Measurements from ENCODE around the gene CAMK2B. TPM values are rescaled to one million over a fixed set of nuclear protein-coding genes. Genes with fewer than 3 reads are reported as not detected.

CAMK2B gene
- total RNA-seq, 1 donor from 2014 or later = 0.23 TPM

DNA sequence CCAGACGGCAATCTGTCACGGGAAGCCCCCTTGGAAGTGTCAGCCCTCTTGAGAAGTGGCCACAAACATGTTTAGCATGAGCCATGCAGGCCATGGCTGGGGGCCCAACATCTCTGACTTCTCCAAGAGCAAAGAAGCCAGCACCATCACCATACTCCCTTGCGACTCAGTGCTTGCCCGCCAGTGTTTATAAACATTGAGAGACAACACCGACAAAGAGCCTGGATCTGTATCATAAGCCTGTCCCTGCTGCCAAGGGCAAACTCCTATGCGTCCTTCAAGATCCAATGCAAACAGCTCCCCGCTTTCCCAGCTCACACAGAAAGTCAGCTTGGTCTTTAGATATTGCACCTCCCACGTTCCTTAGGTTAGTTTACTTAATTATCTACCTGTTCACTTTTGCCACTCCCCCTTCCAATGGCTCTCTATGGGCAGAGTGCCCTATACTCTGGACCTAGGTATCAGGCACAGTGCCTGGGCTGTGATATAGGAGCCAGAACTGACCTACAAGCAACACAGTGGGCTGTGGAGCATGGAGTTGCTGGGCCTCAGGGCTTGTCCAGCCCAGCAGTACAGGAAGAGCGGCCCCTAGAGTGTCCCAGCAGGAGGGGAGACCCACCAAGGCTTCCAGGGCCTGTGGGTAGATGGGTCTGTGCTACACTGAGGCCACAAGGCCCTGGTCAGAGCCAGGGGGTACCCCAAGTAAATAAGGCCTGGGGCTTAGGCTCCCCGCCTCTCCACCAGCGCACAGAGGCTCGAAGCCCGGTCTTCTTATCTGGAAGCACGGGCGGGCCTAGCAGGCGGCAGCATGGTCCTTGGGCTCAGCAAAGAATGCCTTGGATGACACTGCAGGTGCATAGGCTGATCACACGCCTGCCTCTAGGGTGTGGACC is 37.7 kb downstream of the CAMK2B start:
- DNase-seq (ENCODE audit: low spot score) = no peak

DNA sequence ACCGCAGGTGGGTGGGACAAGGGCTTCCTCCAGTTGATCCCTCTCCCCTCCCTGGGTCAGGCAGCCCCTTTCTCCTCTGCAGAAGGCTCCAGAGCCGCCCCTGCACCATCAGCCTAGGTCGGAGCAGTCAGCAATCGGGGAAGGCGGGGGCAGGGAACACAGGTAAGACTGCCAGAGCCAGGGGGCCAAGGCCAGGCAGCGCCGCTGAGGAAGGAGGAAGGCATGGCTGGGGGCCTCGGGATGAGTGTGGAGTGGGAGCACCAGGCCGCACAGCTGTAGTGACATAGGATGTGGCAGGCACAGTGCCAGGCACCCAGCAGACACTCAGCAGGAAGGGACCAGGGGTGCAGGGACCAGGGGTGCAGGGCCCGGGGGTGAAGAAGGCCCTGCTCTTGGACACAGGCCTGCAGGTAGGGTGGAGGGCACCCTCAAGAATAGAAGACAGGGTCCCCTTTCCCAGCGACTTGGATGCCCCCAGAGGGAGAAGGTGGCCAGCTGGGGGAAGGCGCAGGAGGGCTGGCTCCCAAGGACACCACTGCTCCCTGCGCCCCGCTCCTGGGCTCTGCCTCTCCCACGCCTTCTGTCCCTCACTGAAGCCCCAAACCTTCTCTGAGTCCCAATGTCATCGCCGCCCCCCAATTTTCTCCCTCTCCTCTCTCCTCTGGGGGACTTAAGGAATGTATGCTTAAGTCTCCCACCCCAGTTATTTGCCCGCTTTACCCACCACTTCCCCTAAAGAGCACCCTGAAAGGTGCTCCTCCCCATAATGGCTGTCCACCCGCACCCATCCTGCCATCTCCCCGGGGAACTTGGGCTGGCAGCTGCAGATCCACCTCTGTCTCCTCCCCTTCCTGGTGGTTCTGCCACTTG is 38.5 kb downstream of the CAMK2B start:
- no peak for DNase-seq (ENCODE audit: low spot score)

DNA sequence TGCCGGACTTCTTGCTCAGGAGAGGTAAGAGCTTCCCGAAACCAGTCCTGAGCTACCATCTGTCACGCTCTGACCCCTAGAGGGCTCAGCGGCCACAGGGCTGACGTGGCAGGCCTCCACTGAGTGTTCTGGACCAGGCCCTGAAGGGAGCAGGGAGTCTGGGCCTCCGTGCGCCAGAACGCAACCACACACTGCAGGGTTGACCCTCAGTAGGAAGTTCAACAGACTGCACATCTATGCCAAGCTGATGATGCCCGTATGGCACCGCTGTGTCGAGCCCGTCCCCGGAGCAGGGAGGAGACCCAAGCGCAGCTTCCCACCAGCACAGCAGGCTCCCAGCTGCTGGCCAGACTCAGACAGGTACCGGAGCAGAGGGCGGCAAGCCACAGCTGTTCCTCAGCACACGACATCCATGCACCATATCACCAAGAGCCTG is 39.2 kb downstream of the CAMK2B start:
- DNase-seq (ENCODE audit: low spot score) = no peak

DNA sequence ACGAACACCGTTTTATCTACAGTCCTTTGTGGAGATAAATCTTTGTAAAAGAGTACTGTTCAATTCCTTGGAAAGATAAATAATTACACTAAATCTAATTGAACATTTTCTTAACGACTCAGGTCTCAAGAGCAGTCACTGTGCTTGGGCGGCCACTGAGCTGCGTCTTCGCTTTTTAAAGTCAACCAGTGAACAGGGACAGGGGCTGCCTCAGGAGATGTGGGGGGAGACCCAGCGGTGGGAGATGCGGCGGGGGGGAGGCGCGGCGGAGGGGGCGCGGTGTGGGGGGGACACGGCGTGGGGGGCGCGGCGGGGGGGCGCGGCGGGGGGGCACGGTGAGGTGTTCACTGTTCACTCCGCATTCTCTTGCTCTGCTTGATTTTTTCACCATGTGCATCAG is 39.8 kb downstream of the CAMK2B start:
- no peak for DNase-seq (ENCODE audit: low spot score)

DNA sequence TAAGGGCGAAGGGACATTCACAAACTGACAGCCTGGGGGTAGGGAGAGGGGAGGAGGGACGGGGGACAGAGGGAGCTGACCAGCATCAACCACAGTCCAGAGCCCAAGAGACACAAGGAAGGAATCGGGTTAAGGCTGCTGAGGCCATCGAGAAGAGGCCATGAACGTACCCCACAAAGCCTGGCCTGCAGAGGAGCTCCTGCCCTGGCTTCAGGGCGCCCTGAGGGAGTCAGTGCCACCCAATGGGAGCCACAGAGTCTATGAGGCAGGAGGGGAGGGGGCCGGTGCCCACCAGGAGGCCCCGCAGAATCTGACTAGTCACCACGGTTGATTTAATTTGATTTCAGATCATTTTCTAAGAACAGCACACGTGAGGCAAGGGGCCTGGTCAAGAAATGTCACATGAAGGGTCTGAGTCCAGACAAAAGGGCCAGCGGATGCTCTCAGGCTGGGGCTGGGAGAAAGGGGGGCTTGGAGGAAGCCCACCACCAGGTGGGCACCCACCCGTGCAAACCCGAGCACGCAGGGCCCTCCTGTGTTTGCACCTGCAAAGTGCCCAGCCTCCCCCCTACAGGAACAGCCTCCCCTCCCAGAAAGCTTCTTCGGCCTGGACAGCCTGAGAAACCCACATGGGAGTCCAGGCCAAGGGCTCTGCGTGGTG is 40.4 kb downstream of the CAMK2B start:
- no peak for DNase-seq (ENCODE audit: low spot score)

DNA sequence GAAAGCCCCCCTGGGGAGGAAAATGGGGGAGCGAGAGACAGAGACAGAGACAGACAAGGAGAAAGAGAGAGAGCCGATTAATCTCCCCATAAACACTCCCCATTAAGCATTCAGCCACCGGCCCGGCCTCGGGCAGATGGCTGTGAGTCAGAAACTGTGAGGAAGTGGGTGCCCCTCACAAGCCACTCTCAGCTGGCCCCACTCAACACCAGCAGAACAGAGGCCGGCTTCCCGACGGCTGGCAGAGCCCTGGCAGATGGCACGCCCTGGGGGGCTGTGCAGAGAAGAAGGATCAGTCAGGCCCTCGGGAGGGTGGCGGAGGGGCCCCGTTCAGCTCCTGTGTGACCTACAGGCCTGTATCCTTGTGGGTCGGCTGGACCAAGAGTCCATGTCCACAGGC is 41.2 kb downstream of the CAMK2B start:
- no peak for DNase-seq (ENCODE audit: low spot score)

DNA sequence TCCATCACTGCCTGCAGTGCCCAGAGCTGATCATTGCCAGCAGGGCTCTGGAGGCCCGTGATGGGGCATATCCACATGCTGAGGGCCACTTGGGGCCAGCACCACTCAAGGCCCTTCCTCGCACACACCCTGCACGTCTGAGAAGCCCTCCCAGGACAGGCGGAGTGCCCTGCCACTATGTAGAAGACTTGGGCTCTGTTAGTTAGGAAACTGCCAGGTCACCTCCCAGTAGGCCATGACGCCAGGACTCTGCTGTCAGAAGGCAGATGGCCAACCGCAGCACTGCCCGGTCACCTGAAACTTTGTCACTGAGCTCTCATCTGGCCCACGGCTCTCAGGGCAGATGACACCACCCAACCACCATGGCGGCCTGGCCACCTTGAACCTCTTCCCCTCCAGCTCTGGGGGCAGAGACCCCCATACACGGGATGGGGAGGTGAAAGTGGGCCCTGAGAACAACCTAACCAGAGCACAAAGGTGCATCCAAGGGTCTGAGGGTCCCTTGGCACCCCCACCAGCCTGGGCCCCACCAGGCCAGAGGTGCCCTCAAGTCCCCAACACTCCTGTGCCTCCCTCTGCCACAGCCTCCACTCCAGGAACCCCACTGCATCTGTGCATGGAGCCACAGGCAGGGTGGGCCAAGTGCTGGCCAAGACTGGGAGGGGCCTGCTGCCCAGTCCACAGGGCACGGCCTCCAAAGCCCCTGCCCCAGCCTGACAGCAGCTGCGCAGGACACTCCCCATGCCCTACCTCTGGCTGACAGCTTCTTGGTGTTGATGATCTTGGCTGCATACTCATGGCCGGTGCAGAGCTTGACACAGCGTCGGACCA is 41.8 kb downstream of the CAMK2B start:
- DNase-seq (ENCODE audit: low spot score) = no peak

DNA sequence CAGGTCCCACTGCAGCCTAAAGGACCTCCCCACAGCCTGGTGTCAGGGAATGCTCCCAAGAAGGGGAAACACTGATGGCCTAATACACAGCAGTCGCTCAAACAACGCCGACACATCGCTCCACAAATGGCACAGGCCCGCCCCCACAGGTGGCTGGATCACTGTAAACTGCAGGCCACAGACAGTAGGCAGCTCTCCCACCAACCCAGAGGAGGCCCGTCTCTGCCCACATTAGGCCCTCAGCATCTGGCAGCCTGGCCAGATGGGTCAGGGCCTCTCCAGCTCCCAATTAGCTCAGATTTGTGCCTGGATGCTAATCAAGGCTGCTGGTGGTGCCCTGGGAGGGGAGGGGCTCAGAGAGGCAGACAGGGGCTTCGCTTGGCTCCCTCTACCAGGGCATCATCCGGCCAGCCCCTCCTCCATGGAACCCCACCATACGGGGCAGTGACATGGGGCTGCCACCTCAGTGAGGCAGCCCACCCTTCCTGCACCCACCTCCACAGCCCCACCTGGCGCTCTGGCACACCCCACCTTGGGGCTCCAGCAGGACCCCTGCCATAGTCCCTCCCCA is 42.7 kb downstream of the CAMK2B start:
- no peak for DNase-seq (ENCODE audit: low spot score)

DNA sequence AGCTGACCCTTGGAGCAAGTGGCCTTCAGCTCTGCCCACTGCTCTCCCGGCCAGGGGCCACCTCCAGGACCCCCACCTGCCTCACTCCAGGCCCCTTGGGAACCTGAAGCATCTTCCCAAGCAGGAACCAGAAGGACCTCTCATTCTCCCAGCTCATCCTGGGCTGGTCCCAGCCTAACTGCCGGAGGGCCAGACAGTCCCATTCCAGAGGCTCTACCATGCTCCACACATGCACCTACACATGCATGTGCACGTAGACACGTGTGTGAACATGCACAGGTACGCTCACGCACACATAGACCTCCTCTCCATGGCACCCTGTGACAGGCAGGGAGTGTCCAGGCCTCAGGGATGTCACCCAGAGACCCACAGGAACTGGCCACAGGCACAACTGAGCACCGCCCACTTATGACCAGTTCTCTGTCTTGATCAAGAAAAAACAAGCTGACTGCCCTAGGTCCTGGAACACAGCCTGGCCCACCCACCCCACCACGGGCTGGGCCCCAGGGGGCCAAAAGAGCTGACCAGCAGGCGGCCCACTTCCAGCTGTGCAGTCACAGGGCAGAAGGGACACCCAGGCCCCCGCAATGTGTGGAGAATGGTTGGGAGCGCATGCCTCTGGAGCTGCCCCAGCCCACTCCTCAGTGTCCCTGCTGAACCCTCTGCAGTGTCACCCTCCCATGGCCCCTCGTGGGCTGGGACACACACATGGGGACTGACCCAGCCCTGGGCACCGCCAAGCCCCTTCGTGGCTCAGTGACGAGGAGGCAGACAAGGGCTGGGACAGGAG is 43.4 kb downstream of the CAMK2B start:
- no peak for DNase-seq (ENCODE audit: low spot score)

DNA sequence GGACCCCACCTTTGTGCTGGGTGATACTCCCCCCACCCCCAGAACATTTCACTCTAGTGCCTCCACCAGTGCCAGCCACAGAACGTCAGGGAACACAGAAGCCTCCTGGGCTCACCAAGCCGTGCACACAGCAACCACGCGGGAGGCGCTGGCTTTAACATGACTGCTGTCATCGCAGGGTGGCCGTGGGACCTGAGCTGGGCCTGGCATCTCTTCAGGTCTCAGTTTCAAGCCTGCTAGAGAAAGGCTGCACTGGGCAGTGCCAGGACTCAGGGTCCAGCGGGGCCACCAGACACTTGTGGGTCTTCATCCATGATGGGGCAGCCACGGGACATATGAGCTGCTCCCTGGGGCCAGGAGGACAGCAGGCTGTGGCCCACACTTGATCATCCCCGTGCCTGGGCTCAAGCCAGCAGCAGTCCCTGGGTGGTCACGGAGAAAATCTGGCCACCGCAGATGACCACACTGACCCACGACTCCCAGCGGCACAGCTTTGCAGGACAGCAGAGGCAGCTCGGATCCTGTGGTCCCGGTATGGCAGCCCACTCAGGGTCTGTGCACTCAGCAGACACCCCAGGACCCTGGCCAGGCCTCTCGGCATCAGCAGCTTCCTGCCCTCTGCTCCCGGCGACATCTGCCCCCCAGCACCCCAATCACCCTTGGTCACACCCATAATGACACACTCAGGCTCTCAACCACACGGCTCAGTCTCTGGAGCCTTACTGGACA is 44.2 kb downstream of the CAMK2B start:
- DNase-seq (ENCODE audit: low spot score) = no peak

DNA sequence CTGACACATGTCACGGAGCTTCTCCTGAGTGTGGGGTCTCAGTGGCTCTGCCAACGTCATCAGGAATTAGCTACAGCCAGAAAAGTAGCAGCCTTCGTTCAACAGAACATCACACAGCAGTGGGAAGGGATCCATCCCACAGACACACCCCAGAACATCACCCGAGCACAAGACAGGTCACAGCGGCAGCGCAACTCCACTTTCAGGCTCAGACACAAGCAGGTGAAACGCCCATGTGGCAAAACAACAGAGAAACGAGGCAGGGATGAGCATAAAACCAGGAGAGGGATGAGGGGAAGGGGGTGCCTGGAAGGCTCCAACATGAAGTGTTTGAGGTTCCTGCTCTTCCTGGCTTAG is 44.8 kb downstream of the CAMK2B start:
- DNase-seq (ENCODE audit: low spot score) = no peak

DNA sequence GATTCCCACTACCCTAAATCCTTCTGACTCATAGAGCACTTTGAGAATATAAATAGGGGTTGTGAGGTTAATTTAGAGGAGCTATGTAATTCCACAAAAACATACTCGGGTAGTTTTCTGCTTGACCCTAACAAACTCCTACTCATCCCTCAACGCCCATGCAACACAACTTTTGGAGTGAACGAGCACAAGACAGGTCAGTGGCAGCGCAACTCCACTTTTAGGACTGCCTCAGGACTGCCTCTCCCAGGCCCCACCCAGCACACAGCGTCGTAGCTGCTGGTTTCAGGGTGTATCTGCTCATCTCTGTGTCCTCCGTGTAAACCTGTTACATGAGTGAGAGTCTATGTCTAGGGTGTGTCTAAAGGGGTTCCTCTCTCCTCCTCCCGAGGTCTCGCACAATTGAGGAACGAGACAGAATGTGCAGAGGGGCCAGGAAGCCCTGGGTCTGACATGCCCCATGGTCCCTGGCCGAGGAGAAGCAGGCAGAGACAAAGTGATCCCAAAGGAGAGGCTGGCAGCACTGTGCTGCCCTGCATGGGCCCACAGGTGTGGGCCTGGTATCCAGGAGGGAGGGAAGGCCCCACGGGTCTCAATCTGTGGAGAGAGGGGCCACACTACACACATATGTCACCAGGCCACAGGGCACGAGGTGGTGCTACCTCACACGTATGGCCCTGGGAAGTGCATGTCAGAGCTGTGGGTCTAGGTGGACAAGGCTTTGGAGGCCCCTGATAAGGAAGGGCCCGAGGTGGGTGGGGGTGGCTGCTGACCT is 45.5 kb downstream of the CAMK2B start:
- no peak for DNase-seq (ENCODE audit: low spot score)

DNA sequence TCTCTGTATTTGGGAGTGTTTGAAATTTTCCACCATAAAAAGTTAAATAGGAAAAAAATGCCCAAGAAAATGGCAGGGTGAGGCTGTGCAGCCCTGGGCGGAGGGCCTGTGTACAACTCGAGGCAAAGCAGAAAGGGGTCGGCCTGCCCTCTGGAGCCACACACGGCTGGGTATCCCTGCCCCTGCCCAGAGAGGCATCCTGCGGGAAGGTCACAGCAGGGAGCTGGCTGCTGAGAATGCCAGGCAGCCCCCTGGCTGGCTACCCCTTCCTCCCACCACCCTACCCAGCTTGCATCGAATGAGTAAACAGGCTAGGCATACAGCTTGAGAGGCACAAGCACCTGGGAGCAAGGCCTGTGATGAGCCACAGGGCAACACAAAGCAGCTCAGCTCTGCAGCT is 46.1 kb downstream of the CAMK2B start:
- no peak for DNase-seq (ENCODE audit: low spot score)

DNA sequence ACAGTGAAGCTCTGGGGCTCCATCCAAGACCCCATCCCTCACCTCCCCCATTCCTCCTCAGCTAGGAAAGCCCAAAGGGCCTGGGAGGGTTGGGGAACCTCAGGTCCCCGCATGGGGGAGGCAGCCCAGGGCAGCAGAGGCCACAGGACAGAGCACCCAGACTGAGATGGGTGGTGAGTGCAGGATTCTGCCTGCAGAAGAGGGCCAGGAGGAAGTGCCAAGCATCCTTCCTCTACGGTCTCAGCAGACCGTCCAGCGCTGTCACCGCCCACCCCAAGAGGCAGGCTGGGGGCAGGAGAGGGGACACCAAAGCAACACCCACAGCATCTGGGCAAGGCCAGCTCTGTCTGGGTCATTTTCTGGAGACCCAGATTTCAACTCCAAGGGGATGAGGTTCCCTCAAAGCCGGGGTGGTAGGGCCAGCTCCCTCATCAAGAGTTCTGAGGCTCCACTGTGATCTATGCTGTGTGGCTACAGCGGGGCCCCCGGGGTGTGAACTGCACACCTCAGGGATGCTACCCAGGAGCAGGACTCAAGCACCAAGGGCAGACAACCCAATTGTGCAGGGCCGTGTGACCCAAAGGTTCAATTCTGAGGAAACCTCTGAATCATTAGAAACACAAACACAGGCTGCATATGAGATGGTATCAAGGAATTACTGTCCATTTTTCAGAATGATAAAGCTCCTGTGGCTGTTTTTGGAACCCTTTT is 46.8 kb downstream of the CAMK2B start:
- DNase-seq (ENCODE audit: low spot score) = no peak

DNA sequence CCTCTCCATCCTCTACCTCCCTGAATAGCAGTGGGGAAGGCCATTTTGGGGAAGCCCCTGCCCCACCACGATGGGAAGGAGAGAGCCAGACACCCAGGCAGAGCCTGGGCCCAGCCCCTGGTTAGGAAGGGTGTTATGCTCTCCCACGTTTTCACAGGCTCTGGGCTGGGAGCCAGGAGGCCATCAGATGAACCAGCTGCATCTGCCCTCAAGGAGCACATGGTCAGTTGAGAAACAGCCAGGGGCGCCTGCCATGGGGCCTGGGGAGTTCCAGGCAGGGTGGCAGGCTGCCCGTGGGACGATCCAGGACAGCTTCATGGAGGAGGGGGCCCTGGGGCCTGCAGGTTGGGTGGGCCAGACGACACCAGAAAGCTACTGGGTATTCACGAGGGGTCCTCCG is 47.5 kb downstream of the CAMK2B start:
- no peak for DNase-seq (ENCODE audit: low spot score)

DNA sequence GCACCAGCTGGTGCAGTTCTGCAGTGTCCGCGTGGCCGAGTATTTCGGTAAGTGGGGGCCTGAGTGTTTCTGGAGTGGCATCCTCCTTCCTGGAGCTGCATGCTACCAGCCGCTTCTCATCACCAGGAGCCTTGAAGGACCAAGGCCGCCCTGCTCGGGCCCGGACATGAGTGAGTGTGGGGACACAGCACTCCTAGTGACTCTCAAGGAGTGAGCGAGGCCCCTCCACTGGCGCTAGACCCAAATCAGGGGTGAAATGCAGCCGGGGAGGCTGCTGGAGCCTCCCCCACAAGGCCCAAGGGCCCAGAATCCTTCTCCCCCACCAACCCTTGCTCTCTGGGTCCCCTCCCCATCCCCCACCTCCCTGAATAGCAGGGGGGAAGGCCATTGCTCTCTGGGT is 48.0 kb downstream of the CAMK2B start:
- no peak for DNase-seq (ENCODE audit: low spot score)

DNA sequence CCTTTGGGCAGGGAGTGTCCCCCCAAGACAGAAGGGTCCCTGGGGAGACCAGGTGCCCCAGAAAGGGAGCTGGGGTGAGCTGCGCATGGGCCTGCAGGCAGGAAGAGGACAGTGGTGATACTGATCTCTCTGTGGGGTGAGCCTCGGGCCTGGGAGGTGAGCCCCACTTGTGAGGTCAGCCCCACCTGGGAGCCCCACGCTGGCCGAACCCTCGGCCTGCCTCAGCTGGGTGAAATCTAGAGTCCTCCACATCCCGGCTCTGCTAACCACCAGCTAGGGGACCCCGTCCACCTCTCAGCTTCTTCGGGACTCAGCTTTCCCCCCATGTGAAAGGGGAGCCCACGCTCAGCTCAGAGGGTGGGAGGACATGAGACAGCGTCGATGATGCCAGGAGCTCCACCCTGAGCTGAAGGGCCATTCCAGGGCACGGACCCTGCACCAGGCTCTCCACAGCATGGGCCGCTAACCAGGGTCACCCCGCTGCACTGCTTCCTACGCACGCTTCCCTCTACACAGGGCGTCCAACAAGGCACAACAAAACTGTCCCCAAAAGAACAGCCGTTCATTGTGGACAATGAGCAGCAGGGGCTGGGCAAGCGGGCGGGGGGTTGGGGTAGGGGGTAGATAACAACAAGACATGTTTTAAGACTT is 48.7 kb downstream of the CAMK2B start:
- no peak for DNase-seq (ENCODE audit: low spot score)

Measured in mucosa of gallbladder (tissue), 1 donor.